Neural progenitor cell (in vitro differentiated cells): ENCODE results near the gene ENPP1. TPM values are rescaled to one million over a fixed set of nuclear protein-coding genes. Genes with fewer than 3 reads are reported as not detected.

ENCODE experiments used
- DNase-seq: peaks from one replicate; pipeline ENCODE4 v3.0.0-alpha.2; 2016; ENCODE audit warnings: low spot score
- H2AFZ ChIP-seq: fragments of 200-600 bp; sonication (generic); replicated peaks from 2 replicates; pipeline ENCODE4 v1.6.1; 2016; ENCODE audit warnings: antibody characterized with exemption
- H3F3A ChIP-seq: fragments of 200-600 bp; sonication (generic); 2 replicates; pipeline ENCODE4 v1.6.1; 2016; ENCODE audit warnings: antibody characterized with exemption, low read depth
- H3K27ac ChIP-seq: fragments of 200-600 bp; sonication (generic); 2 replicates; pipeline ENCODE4 v1.5.1; 2016; ENCODE audit warnings: mild to moderate bottlenecking
- H3K27me3 ChIP-seq: fragments of 200-600 bp; sonication (generic); 2 replicates; pipeline ENCODE4 v1.6.1; 2016; ENCODE audit warnings: mild to moderate bottlenecking, moderate library complexity
- H3K36me3 ChIP-seq: fragments of 200-600 bp; sonication (generic); 2 replicates; pipeline ENCODE4 v1.5.1; 2016
- H3K4me1 ChIP-seq: fragments of 200-600 bp; sonication (generic); 2 replicates; pipeline ENCODE4 v1.6.1; 2016; ENCODE audit warnings: mixed run types
- H3K4me2 ChIP-seq: fragments of 200-600 bp; sonication (generic); 2 replicates; pipeline ENCODE4 v1.6.1; 2016
- H3K4me3 ChIP-seq: fragments of 200-600 bp; sonication (generic); 2 replicates; pipeline ENCODE4 v1.5.1; 2016
- H3K79me2 ChIP-seq: fragments of 200-600 bp; sonication (generic); 2 replicates; pipeline ENCODE4 v1.6.1; 2016; ENCODE audit warnings: low read depth
- H3K9ac ChIP-seq: fragments of 200-600 bp; sonication (generic); 2 replicates; pipeline ENCODE4 v1.6.1; 2016
- H3K9me3 ChIP-seq: fragments of 200-600 bp; sonication (generic); 2 replicates; pipeline ENCODE4 v1.5.1; 2016; ENCODE audit warnings: low read depth
- H4K20me1 ChIP-seq: fragments of 200-600 bp; sonication (generic); 2 replicates; pipeline ENCODE4 v1.6.1; 2016; ENCODE audit warnings: low read depth
- H3K27ac Mint-ChIP-seq: 3 replicates; pipeline ENCODE4 v1.8.0; 2021; ENCODE audit warnings: mixed read lengths
- H3K27me3 Mint-ChIP-seq: 2 replicates; pipeline ENCODE4 v1.8.0; 2022; ENCODE audit warnings: low read depth, mild to moderate bottlenecking, inconsistent platforms, moderate library complexity, mixed read lengths; ENCODE audit not compliant: insufficient read depth
- H3K36me3 Mint-ChIP-seq: 3 replicates; pipeline ENCODE4 v1.8.0; 2021; ENCODE audit warnings: mixed read lengths
- H3K4me1 Mint-ChIP-seq: 3 replicates; pipeline ENCODE4 v1.8.0; 2021; ENCODE audit warnings: mixed read lengths
- H3K4me3 Mint-ChIP-seq: 3 replicates; pipeline ENCODE4 v1.8.0; 2021; ENCODE audit warnings: mild to moderate bottlenecking, moderate library complexity, mixed read lengths
- H3K9me3 Mint-ChIP-seq: 3 replicates; pipeline ENCODE4 v1.8.0; 2020; ENCODE audit warnings: mixed read lengths
- CTCF ChIP-seq: fragments of 200-600 bp; sonication (generic); IDR thresholded peaks from 2 replicates; pipeline ENCODE4 v1.5.1; 2017; ENCODE audit warnings: antibody characterized with exemption, mild to moderate bottlenecking
- EZH2 ChIP-seq: fragments of 200-600 bp; sonication (generic); IDR thresholded peaks from 2 replicates; pipeline ENCODE4 v1.6.1; 2017; ENCODE audit warnings: antibody characterized with exemption, mild to moderate bottlenecking, moderate library complexity
- EZH2phosphoT487 ChIP-seq: fragments of 200-600 bp; sonication (generic); IDR thresholded peaks from 2 replicates; pipeline ENCODE4 v1.6.1; 2017; ENCODE audit warnings: antibody characterized with exemption
- total RNA-seq: library from RNA; depleted of rRNA; stranded (reverse); fragments of >200 nt; gene quantifications from 2 replicates; pipeline ENCODE4 v1.2.3, GENCODE V29; 2015; ENCODE audit warnings: low replicate concordance

The ENPP1 gene
- total RNA-seq, 1 donor from 2014 or later = 9.7 TPM

- Histone ChIP-seq H3K4me3 (no peak overlapping the region), H4K20me1 (no peaks in the 10 kb centered on the region), H3K4me2 (no peak overlapping the region), H3K4me1 (peaks cover 11% of the 10 kb centered on the region), H2AFZ (no peak overlapping the region), H3K27ac (no peak overlapping the region), H3K9ac (no peak overlapping the region), H3K27me3 (no peaks in the 10 kb centered on the region), H3K9me3 (no peaks in the 10 kb centered on the region), H3K79me2 (no peaks in the 10 kb centered on the region), H3F3A (no peaks in the 10 kb centered on the region), H3K36me3 (no peaks in the 10 kb centered on the region)
- Mint-ChIP-seq H3K4me1 (peaks cover 15% of the 10 kb centered on the region), H3K27me3 (peaks cover 2% of the 10 kb centered on the region), H3K36me3 (no peaks in the 10 kb centered on the region), H3K4me3 (no peak overlapping the region), H3K27ac (no peak overlapping the region), H3K9me3 (no peaks in the 10 kb centered on the region)
- peak; percentile 29 for TF ChIP-seq CTCF
- no peak for TF ChIP-seq EZH2phosphoT487
- DNase-seq = peak; percentile 33
Observed at GRCh38 chr6:131787766-131788712, 19.8 kb upstream of the ENPP1 start.

- no peaks in the 10 kb centered on the region for H4K20me1 ChIP-seq
- H3K27me3 ChIP-seq = no peaks in the 10 kb centered on the region
- Mint-ChIP-seq H3K9me3 (no peaks in the 10 kb centered on the region), H3K4me1 (peaks cover 15% of the 10 kb centered on the region), H3K27ac (peak overlapping the region; percentile 6), H3K4me3 (no peak overlapping the region), H3K36me3 (no peaks in the 10 kb centered on the region), H3K27me3 (peaks cover 4% of the 10 kb centered on the region)
- H3K4me1 ChIP-seq = peaks cover 11% of the 10 kb centered on the region
- H3F3A ChIP-seq = no peaks in the 10 kb centered on the region
- DNase-seq = no peak
- H2AFZ ChIP-seq = no peak overlapping the region
- TF ChIP-seq EZH2 (no peak), EZH2phosphoT487 (no peak), CTCF (no peak)
- H3K4me3 ChIP-seq = no peak overlapping the region
- H3K9ac ChIP-seq = no peak overlapping the region
- H3K36me3 ChIP-seq = no peaks in the 10 kb centered on the region
- no peak overlapping the region for H3K27ac ChIP-seq
- no peaks in the 10 kb centered on the region for H3K9me3 ChIP-seq
- H3K79me2 ChIP-seq = no peaks in the 10 kb centered on the region
- no peak overlapping the region for H3K4me2 ChIP-seq
Observed at GRCh38 chr6:131789219-131789618, 18.6 kb upstream of the ENPP1 start.

- Mint-ChIP-seq H3K36me3 (no peaks in the 10 kb centered on the region), H3K27ac (peak overlapping the region; percentile 29), H3K27me3 (peaks cover 4% of the 10 kb centered on the region), H3K4me1 (peaks cover 15% of the 10 kb centered on the region), H3K4me3 (no peak overlapping the region), H3K9me3 (no peaks in the 10 kb centered on the region)
- Histone ChIP-seq H3K36me3 (no peaks in the 10 kb centered on the region), H3K9me3 (no peaks in the 10 kb centered on the region), H2AFZ (no peak overlapping the region), H3K27me3 (no peaks in the 10 kb centered on the region), H3K4me2 (no peak overlapping the region), H3K27ac (no peak overlapping the region), H3K79me2 (no peaks in the 10 kb centered on the region), H3K4me1 (peaks cover 11% of the 10 kb centered on the region), H3F3A (no peaks in the 10 kb centered on the region), H3K4me3 (no peak overlapping the region), H3K9ac (no peak overlapping the region), H4K20me1 (no peaks in the 10 kb centered on the region)
- TF ChIP-seq EZH2 (no peak), EZH2phosphoT487 (no peak), CTCF (no peak)
- peak; percentile 8 for DNase-seq
Observed at GRCh38 chr6:131791476-131791875, 16.3 kb upstream of the ENPP1 start.
